HepG2 (cell line): ENCODE results near the gene GPR37L1. TPM values are rescaled to one million over a fixed set of nuclear protein-coding genes. Genes with fewer than 3 reads are reported as not detected.

Source experiments
- ATAC-seq: fragments of 200-7000 bp; cut with Tn5 transposase; 3 replicates; pipeline ENCODE4 v1.9.1; 2020; ENCODE audit warnings: mild to moderate bottlenecking, moderate library complexity
- BruUV-seq: library from RNA; stranded (reverse); fragments of 400-500 nt; replicated peaks from 2 replicates; lab custom pipeline; 2021; lab: Mats Ljungman, UMichigan
- CTCF ChIA-PET: fragments of 300-600 bp; formaldehyde crosslinking; extraction: SDS; loops from one replicate; lab custom pipeline; 2021; ENCODE audit warnings: low total read pairs, inconsistent platforms, low intra/inter-chr PET ratio; lab: Yijun Ruan, JAX
- POLR2A ChIA-PET: fragments of 350-600 bp; sonication (Branson Sonifier 250); formaldehyde crosslinking; loops from one replicate; lab custom pipeline; 2020; ENCODE audit warnings: antibody characterized with exemption, inconsistent platforms; lab: Yijun Ruan, JAX
- DNase-seq: peaks from one replicate; pipeline ENCODE4 v3.0.0-alpha.2; 2015; ENCODE audit warnings: low spot score
- FAIRE-seq: peaks from 3 replicates; lab custom pipeline; 2011; peaks lifted over from hg19 to GRCh38; lab: Jason Lieb, UNC
- H2AFZ ChIP-seq: one replicate; pipeline ENCODE4 v1.6.1; 2011; ENCODE audit warnings: low read length, inconsistent platforms
- H3K27ac ChIP-seq: fragments of 300-600 bp; 3 replicates; pipeline ENCODE4 v1.8.0; 2011; ENCODE audit warnings: mixed run types, mild to moderate bottlenecking, mixed read lengths, low read length, inconsistent platforms; ENCODE audit not compliant: insufficient read depth; ENCODE audit errors: extremely low read length
- H3K27me3 ChIP-seq, 2 experiments: fragments of 200-600 bp in 1 of 2; 2 replicates in 1 of 2; 3 replicates in 1 of 2; pipeline versions ENCODE4 v1.6.0 to v1.8.0; 2011; ENCODE audit warnings: low read length in 2 of 2, mild to moderate bottlenecking in 2 of 2, moderate library complexity in 2 of 2, inconsistent platforms in 1 of 2; ENCODE audit not compliant: insufficient read depth in 2 of 2, control insufficient read depth in 1 of 2
- H3K36me3 ChIP-seq, 2 experiments: fragments of 200-600 bp in 1 of 2; replicated peaks in 1 of 2; 2 replicates in 1 of 2; 3 replicates in 1 of 2; pipeline versions ENCODE4 v1.5.1 to v1.8.0; 2011; ENCODE audit warnings: low read length in 2 of 2, inconsistent platforms in 1 of 2; ENCODE audit not compliant: insufficient read depth in 2 of 2, control insufficient read depth in 1 of 2
- H3K4me1 ChIP-seq: 2 replicates; pipeline ENCODE4 v1.5.1; 2012; ENCODE audit warnings: low read length, inconsistent platforms; ENCODE audit not compliant: insufficient read depth
- H3K4me2 ChIP-seq: 2 replicates; pipeline ENCODE4 v1.6.0; 2011; ENCODE audit warnings: low read depth, low read length, inconsistent platforms
- H3K4me3 ChIP-seq, 3 experiments: fragments of 200-600 bp in 1 of 3; sonication (generic), shearing (Covaris generic) in 1 of 3; replicated peaks in 1 of 3; 2 replicates each; pipeline ENCODE4 v1.5.1; 2011 to 2016; ENCODE audit warnings: low read length in 3 of 3, inconsistent platforms in 2 of 3, low read depth in 2 of 3, mild to moderate bottlenecking in 2 of 3, control low read depth in 1 of 3, mixed read lengths in 1 of 3; ENCODE audit not compliant: insufficient read depth in 1 of 3
- H3K79me2 ChIP-seq: one replicate; pipeline ENCODE4 v1.6.1; 2011; ENCODE audit warnings: low read length, inconsistent platforms; ENCODE audit not compliant: insufficient read depth
- H3K9ac ChIP-seq: 2 replicates; pipeline ENCODE4 v1.6.0; 2011; ENCODE audit warnings: mild to moderate bottlenecking, low read depth, low read length, inconsistent platforms; ENCODE audit not compliant: insufficient read depth
- H3K9me3 ChIP-seq: 2 replicates; pipeline ENCODE4 v1.5.1; 2012; ENCODE audit warnings: mild to moderate bottlenecking, low read length
- H4K20me1 ChIP-seq: 2 replicates; pipeline ENCODE4 v1.6.0; 2011; ENCODE audit warnings: inconsistent platforms, mild to moderate bottlenecking, low read length, moderate library complexity; ENCODE audit not compliant: insufficient read depth
- DR1 ChIP-seq: sonication (generic); formaldehyde crosslinking; IDR thresholded peaks from 2 replicates; pipeline ENCODE4 v1.8.0; 2021; ENCODE audit warnings: mild to moderate bottlenecking, missing genetic modification reagents, inconsistent platforms
- EP300 ChIP-seq, 3 experiments: sonication (generic) in 1 of 3; formaldehyde crosslinking in 1 of 3; IDR thresholded peaks; 2 replicates each; pipeline versions ENCODE4 v1.5.1 to v1.6.1; 2011 to 2020; ENCODE audit warnings: low read depth in 2 of 3, low read length in 2 of 3, borderline replicate concordance in 1 of 3, improper control_type of control experiment in 1 of 3, mild to moderate bottlenecking in 1 of 3, missing genetic modification reagents in 1 of 3, moderate library complexity in 1 of 3
- HES4 ChIP-seq: sonication (generic); formaldehyde crosslinking; IDR thresholded peaks from 2 replicates; pipeline ENCODE4 v1.9.0; 2021; ENCODE audit warnings: mild to moderate bottlenecking, missing genetic modification reagents, borderline replicate concordance
- NFIC ChIP-seq: IDR thresholded peaks from 2 replicates; pipeline ENCODE4 v1.6.1; 2012; ENCODE audit warnings: mild to moderate bottlenecking, low read length, inconsistent platforms
- RBM22 ChIP-seq: fragments of 200-400 bp; formaldehyde crosslinking; optimal IDR thresholded peaks from 2 replicates; pipeline ENCODE3; 2017; ENCODE audit warnings: mild to moderate bottlenecking, low read length, moderate library complexity
- SAFB2 ChIP-seq: sonication (generic); formaldehyde crosslinking; IDR thresholded peaks from 2 replicates; pipeline ENCODE4 v1.5.1; 2020; ENCODE audit warnings: missing genetic modification reagents, low read depth, mild to moderate bottlenecking, borderline replicate concordance
- TARDBP ChIP-seq: sonication (generic); formaldehyde crosslinking; IDR thresholded peaks from 2 replicates; pipeline ENCODE4 v1.8.0; 2022; ENCODE audit warnings: mild to moderate bottlenecking, missing genetic modification reagents
- THAP11 ChIP-seq: IDR thresholded peaks from 2 replicates; pipeline ENCODE4 v1.6.1; 2016; ENCODE audit warnings: missing biosample characterization, missing genetic modification reagents
- ZBTB7B ChIP-seq: sonication (generic); formaldehyde crosslinking; IDR thresholded peaks from 2 replicates; pipeline ENCODE4 v1.4.0; 2020; ENCODE audit warnings: missing genetic modification reagents
- ZFP82 ChIP-seq: sonication (generic); formaldehyde crosslinking; IDR thresholded peaks from 2 replicates; pipeline ENCODE4 v1.5.1; 2020; ENCODE audit warnings: mild to moderate bottlenecking, missing genetic modification reagents, borderline replicate concordance
- ZNF44 ChIP-seq: sonication (generic); formaldehyde crosslinking; IDR thresholded peaks from 2 replicates; pipeline ENCODE4 v1.5.1; 2020; ENCODE audit warnings: mild to moderate bottlenecking, missing genetic modification reagents
- ZNF567 ChIP-seq: sonication (generic); formaldehyde crosslinking; IDR thresholded peaks from 2 replicates; pipeline ENCODE4 v1.8.1; 2023; ENCODE audit warnings: mild to moderate bottlenecking, missing genetic modification reagents, borderline replicate concordance
- ZNF749 ChIP-seq: sonication (generic); formaldehyde crosslinking; IDR thresholded peaks from 2 replicates; pipeline ENCODE4 v1.8.0; 2022; ENCODE audit warnings: mild to moderate bottlenecking, missing genetic modification reagents, moderate library complexity, borderline replicate concordance
- ZNF775 ChIP-seq: sonication (generic); formaldehyde crosslinking; IDR thresholded peaks from 2 replicates; pipeline ENCODE4 v1.4.0; 2020; ENCODE audit warnings: missing genetic modification reagents, mild to moderate bottlenecking, moderate library complexity, borderline replicate concordance
- ZNF850 ChIP-seq: sonication (generic); formaldehyde crosslinking; conservative IDR thresholded peaks from 2 replicates; pipeline ENCODE4 v1.9.0; 2021; ENCODE audit warnings: mild to moderate bottlenecking, missing genetic modification reagents
- WGBS: methylation state at CpG from one replicate; pipeline ENCODE4 v1.1.6; 2017; ENCODE audit warnings: low lambda C conversion rate; 5-methylcytosine and 5-hydroxymethylcytosine counted together
- in situ Hi-C: cut with HindIII; loops from 2 replicates; pipeline ENCODE4 v1.10.0; 2017; ENCODE audit warnings: low pct_unique_long_range_greater_than_20kb; ENCODE audit not compliant: extremely low pct_ligation_motif_present
- intact Hi-C: fragments of 100-400 bp; cut with micrococcal nuclease; formaldehyde crosslinking; loops from one replicate; pipeline ENCODE4 v1.10.0; 2022; ENCODE audit not compliant: unreplicated experiment
- polyA plus RNA-seq, 8 experiments: library from polyadenylated mRNA; depleted of rRNA in 3 of 8; stranded (reverse) in 7 of 8; unstranded in 1 of 8; fragments of >200 nt; fragmentation: Illumina TruSeq in 4 of 8; extraction: Trizol in 4 of 8; gene quantifications; 2 replicates each; pipeline versions ENCODE4 v1.2.1 to v1.2.3, GENCODE V29; 2011 to 2016; ENCODE audit warnings: low read depth in 4 of 8, missing spikeins in 1 of 8, mixed read lengths in 1 of 8; ENCODE audit not compliant: insufficient read depth in 1 of 8
- total RNA-seq, 5 experiments: library from RNA; depleted of rRNA; stranded (reverse); fragments of >200 nt; fragmentation: Illumina TruSeq; extraction: Trizol; gene quantifications; 2 replicates each; pipeline ENCODE4 v1.2.3, GENCODE V29; 2016; ENCODE audit warnings: low read depth in 1 of 5
- TF ChIP-seq, protein P1 (sequence below): sonication (generic); formaldehyde crosslinking; IDR thresholded peaks from 2 replicates; pipeline ENCODE4 v1.5.1; 2020; ENCODE audit warnings: missing genetic modification reagents, mild to moderate bottlenecking, borderline replicate concordance
- TF ChIP-seq, protein P2 (sequence below): sonication (generic); formaldehyde crosslinking; IDR thresholded peaks from 2 replicates; pipeline ENCODE4 v1.5.1; 2020; ENCODE audit warnings: missing genetic modification reagents, mild to moderate bottlenecking, borderline replicate concordance

Gene GPR37L1
- total and polyA plus RNA-seq, 2 of the 13 experiments (the other 11 are each of a cell fraction or from before 2014, with no cell fraction given) = 0.13 TPM; not detected in 1

DNA sequence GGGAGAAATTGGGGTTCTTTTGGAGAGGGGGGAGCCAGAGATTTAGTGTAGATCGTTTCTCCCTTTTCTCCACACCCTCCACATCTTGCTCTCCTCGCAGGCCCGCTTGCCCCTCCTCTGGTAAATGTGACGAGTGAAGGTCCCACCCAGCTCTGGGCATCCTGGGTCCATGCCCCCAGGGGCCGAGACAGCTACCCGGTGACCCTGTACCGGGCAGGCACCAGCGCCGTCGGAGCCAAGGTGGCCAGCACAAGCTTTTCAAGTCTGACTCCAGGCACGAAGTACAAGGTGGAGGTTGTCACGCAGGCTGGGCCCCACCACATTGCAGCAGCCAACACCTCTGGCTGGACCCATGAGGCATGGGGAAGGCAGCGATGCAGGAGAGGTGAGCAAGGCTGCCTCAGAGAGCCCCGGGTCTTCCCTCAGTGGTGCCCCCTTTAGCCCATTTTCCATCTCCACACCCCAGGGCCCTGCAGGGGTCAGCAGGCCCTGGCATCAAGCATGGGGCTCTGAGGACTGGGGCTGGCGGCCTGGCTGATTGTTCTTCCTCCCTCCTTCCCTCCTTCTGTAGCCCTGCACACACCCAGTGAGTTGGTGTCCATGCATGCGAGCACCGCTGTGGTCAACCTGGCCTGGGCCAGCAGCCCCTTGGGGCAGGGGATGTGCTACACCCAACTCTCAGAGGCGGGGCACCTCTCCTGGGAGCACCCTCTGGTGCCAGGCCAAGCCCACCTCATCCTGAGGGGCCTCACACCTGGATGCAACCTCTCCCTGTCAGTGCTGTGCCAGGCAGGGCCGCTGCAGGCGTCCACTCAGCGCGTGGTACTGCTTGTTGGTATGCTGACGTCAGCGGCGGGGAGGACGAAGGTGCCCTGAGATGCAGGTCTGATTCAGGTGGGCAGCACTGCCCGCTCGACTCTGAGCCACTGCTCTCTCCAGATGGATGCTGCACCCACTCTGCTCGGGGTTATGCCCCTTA is 54.5 kb downstream of the GPR37L1 start:
- CTCF ChIA-PET = no interaction called here
- H3K9me3 ChIP-seq = no peaks in the 10 kb centered on the region
- no peak for TF ChIP-seq HES4 (CRISPR knock-in tag)
- no peak for TF ChIP-seq ZNF850 (CRISPR knock-in tag)
- no peak for TF ChIP-seq TARDBP (CRISPR knock-in tag)
- TF ChIP-seq ZNF567 (CRISPR knock-in tag) = no peak
- no peak for TF ChIP-seq ZNF44 (CRISPR knock-in tag)
- TF ChIP-seq DR1 = no peak
- no peak for TF ChIP-seq ZNF775 (CRISPR knock-in tag)
- TF ChIP-seq, protein P1, sequence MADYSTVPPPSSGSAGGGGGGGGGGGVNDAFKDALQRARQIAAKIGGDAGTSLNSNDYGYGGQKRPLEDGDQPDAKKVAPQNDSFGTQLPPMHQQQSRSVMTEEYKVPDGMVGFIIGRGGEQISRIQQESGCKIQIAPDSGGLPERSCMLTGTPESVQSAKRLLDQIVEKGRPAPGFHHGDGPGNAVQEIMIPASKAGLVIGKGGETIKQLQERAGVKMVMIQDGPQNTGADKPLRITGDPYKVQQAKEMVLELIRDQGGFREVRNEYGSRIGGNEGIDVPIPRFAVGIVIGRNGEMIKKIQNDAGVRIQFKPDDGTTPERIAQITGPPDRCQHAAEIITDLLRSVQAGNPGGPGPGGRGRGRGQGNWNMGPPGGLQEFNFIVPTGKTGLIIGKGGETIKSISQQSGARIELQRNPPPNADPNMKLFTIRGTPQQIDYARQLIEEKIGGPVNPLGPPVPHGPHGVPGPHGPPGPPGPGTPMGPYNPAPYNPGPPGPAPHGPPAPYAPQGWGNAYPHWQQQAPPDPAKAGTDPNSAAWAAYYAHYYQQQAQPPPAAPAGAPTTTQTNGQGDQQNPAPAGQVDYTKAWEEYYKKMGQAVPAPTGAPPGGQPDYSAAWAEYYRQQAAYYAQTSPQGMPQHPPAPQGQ (CRISPR knock-in tag) = no peak
- no peak for TF ChIP-seq NFIC
- no peak for TF ChIP-seq ZFP82 (CRISPR knock-in tag)
- TF ChIP-seq ZBTB7B = no peak
- TF ChIP-seq EP300 (IDR thresholded peaks at IDR 0.05; ENCODE audit: low read depth in 2 of 2, low read length in 2 of 2) = no peak
- TF ChIP-seq EP300 (CRISPR knock-in tag; IDR thresholded peaks at IDR 0.05; ENCODE audit: borderline replicate concordance) = no peak
- no peak for TF ChIP-seq RBM22
- no peak for TF ChIP-seq ZNF749 (CRISPR knock-in tag)
- no peak for TF ChIP-seq THAP11 (CRISPR knock-in tag)
- TF ChIP-seq SAFB2 = no peak
- TF ChIP-seq, protein P2, sequence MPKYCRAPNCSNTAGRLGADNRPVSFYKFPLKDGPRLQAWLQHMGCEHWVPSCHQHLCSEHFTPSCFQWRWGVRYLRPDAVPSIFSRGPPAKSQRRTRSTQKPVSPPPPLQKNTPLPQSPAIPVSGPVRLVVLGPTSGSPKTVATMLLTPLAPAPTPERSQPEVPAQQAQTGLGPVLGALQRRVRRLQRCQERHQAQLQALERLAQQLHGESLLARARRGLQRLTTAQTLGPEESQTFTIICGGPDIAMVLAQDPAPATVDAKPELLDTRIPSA (CRISPR knock-in tag) = no peak
- H4K20me1 ChIP-seq = no peaks in the 10 kb centered on the region
- peaks cover 11 to 33% of the 10 kb centered on the region in 2 experiments; a peak in 4 of 5 replicates for H3K27me3 ChIP-seq
- no peak overlapping the region for H3K9ac ChIP-seq
- in situ Hi-C loops = no loop called here
- WGBS = 62% methylated on average over 12 of the region's 29 CpGs
- DNase-seq (no peak), FAIRE-seq (no peak), ATAC-seq (peak; percentile 55; the same call in 2 of the 3 replicates)
- POLR2A ChIA-PET = no interaction called here
- no peak overlapping the region for H3K27ac ChIP-seq
- no TSS peak for BruUV-seq
- intact Hi-C loops = no loop called here
- no peak overlapping the region for H3K4me3 ChIP-seq
- H3K79me2 ChIP-seq = no peaks in the 10 kb centered on the region
- H3K36me3 ChIP-seq = no peaks in the 10 kb centered on the region
- H3K4me2 ChIP-seq = no peak overlapping the region
- no peak overlapping the region for H2AFZ ChIP-seq
- no peaks in the 10 kb centered on the region for H3K4me1 ChIP-seq
